ENCODE measurements around the gene WDR45.

The WDR45 gene

DNA sequence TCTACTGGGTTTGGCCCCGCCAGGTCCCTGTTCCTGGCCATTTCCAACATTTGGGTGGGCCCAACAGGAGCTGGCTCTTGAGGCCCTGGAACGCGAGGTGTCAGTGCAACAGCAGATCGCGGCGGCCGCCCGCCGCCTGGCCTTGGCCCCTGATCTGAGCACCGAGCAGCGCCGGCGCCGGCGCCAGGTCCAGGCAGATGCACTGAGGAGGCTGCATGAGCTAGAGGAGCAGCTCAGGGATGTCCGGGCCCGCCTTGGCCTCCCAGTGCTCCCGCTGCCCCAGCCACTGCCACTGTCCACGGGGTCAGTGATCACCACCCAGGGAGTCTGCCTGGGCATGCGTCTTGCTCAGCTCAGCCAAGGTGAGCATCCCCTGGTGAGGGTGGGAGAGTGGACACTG, 15.4 kb downstream of the WDR45 start:
- intact Hi-C loops (cut with DNase I; ENCODE audit: low total_unique reads), result no loop called here
- DNase-seq, result no peak
- H3K9me3 ChIP-seq, result no peaks in the 10 kb centered on the region
- H3K27me3 ChIP-seq, result no peaks in the 10 kb centered on the region
- no peak for TF ChIP-seq CTCF (IDR thresholded peaks at IDR 0.05)
- H3K36me3 ChIP-seq, result peaks cover 0 to 43% (median 0%) of the 10 kb centered on the region in 3 donors
- no peak overlapping the region for H3K4me3 ChIP-seq
- H3K27ac ChIP-seq, result no peak overlapping the region
- no peaks in the 10 kb centered on the region for H3K4me1 ChIP-seq

DNA sequence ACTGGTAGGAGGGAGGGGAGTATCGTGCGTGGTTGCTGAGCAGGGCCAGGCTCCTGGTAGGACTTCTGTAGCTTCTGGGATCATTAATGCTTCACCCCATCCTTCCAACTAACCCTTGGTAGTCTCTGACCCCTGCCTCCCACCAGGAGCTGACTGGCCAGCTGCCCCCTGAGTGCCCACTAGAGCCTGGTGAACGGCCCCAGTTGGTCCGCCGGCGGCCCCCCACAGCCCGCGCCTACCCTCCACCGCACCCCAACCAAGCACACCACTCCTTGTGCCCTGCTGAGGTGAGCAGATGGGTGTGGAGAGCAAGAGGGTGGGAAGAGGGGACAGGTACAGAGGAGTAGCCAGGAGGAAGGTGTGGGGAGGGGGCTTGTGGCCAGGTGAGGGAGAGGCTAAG, 16.0 kb downstream of the WDR45 start:
- intact Hi-C loops (cut with DNase I; ENCODE audit: low total_unique reads), result no loop called here
- no peak overlapping the region for H3K27ac ChIP-seq
- no peaks in the 10 kb centered on the region for H3K4me1 ChIP-seq
- DNase-seq, result no peak
- no peak overlapping the region for H3K4me3 ChIP-seq
- peaks cover 0 to 43% (median 0%) of the 10 kb centered on the region in 3 donors for H3K36me3 ChIP-seq
- H3K27me3 ChIP-seq, result no peaks in the 10 kb centered on the region
- no peaks in the 10 kb centered on the region for H3K9me3 ChIP-seq
- no peak for TF ChIP-seq CTCF (IDR thresholded peaks at IDR 0.05)

GRCh38 chrX:49061916-49062315, 17.8 kb downstream of the WDR45 start:
- Histone ChIP-seq H3K27me3 (no peaks in the 10 kb centered on the region), H3K4me1 (peaks cover 0 to 7% (median 0%) of the 10 kb centered on the region in 4 donors), H3K9me3 (no peaks in the 10 kb centered on the region), H3K36me3 (peaks cover 0 to 36% (median 0%) of the 10 kb centered on the region in 3 donors), H3K27ac (no peak overlapping the region), H3K4me3 (no peak overlapping the region)
- intact Hi-C loops (cut with DNase I; ENCODE audit: low total_unique reads), result no loop called here
- TF ChIP-seq CTCF (IDR thresholded peaks at IDR 0.05), result no peak
- DNase-seq, result no peak

DNA sequence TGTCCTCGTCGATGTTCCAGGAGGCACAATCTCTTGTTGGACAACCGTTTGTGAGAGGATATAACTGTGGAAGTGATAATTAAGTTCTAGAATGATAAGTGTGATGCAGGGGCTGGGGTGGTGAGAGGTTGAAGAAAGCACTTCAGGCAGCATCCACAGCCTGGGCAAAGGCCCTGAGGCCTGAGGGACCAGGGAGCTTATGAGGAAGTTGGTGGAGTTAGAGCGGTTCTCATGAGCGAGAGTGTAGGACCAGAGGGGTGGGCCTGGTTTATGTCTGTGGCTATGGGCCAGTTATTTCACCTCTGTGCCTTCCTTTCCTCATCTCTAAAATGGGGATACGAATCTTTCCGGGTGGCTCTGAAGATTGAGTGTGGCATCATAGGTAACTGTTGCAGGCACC, 18.2 kb downstream of the WDR45 start:
- Histone ChIP-seq H3K27ac (no peak overlapping the region), H3K4me3 (no peak overlapping the region), H3K4me1 (peaks cover 0 to 7% (median 0%) of the 10 kb centered on the region in 4 donors), H3K9me3 (no peaks in the 10 kb centered on the region), H3K27me3 (no peaks in the 10 kb centered on the region), H3K36me3 (peaks cover 0 to 36% (median 0%) of the 10 kb centered on the region in 3 donors)
- intact Hi-C loops (cut with DNase I; ENCODE audit: low total_unique reads), result no loop called here
- no peak for DNase-seq
- TF ChIP-seq CTCF (IDR thresholded peaks at IDR 0.05), result no peak

DNA sequence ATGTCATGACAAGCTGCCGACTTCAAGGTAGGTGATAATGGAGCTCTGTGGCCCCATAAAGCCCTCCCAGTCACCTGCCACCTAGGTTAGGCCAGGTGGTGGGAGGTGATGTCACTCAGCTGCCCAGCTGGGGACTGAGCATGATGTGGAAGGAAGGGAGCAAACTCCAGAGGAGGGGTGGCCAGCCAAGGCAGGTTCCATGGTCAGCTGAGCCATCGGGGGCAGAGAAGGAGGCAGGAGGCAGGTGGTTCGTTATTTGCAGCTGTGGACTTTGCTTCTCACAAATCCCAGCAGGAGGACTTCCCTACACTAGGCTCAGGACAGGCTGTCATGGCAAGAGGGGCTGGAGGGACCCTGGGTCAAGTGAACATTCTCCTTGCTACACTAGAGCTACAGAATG, 18.8 kb downstream of the WDR45 start:
- intact Hi-C loops (cut with DNase I; ENCODE audit: low total_unique reads), result no loop called here
- DNase-seq, result no peak

More for the DNA sequence above, 18.8 kb downstream of the WDR45 start:
- H3K9me3 ChIP-seq, result no peaks in the 10 kb centered on the region
- TF ChIP-seq CTCF (IDR thresholded peaks at IDR 0.05), result no peak
- no peak overlapping the region for H3K27ac ChIP-seq
- no peak overlapping the region for H3K4me3 ChIP-seq
- no peaks in the 10 kb centered on the region for H3K27me3 ChIP-seq
- peaks cover 0 to 7% (median 0%) of the 10 kb centered on the region in 4 donors for H3K4me1 ChIP-seq
- H3K36me3 ChIP-seq, result peaks cover 0 to 34% (median 0%) of the 10 kb centered on the region in 3 donors
